BLaER1 (cell line): Measurements from ENCODE around the gene ROPN1.
"Not testable (repeated sequence)": the region's sequence is repeated elsewhere in the genome, so short reads cannot be mapped to it uniquely, and the experiment has no call there.

Source experiments
- H3K27ac ChIP-seq: shearing (Covaris generic); formaldehyde crosslinking; 2 replicates; pipeline ENCODE4 v1.8.1; 2022
- H3K27me3 ChIP-seq: shearing (Covaris generic); formaldehyde crosslinking; 2 replicates; pipeline ENCODE4 v1.8.1; 2022
- H3K36me3 ChIP-seq: shearing (Covaris generic); formaldehyde crosslinking; 2 replicates; pipeline ENCODE4 v1.8.1; 2022
- H3K4me1 ChIP-seq: shearing (Covaris generic); formaldehyde crosslinking; 2 replicates; pipeline ENCODE4 v1.8.1; 2022
- H3K4me2 ChIP-seq: shearing (Covaris generic); formaldehyde crosslinking; 2 replicates; pipeline ENCODE4 v1.8.1; 2022
- H3K4me3 ChIP-seq: shearing (Covaris generic); formaldehyde crosslinking; 2 replicates; pipeline ENCODE4 v1.8.1; 2022
- H3K9ac ChIP-seq: shearing (Covaris generic); formaldehyde crosslinking; 2 replicates; pipeline ENCODE4 v1.8.1; 2022
- H3K9me3 ChIP-seq: shearing (Covaris generic); formaldehyde crosslinking; 2 replicates; pipeline ENCODE4 v1.8.1; 2022
- H4K20me1 ChIP-seq: shearing (Covaris generic); formaldehyde crosslinking; 2 replicates; pipeline ENCODE4 v1.8.1; 2022
- Cebpa-rat ChIP-seq: shearing (Covaris generic); IDR thresholded peaks from 2 replicates; pipeline ENCODE4 v1.8.1; 2022

ROPN1 gene

GRCh38 chr3:124032311-124032880, 40.5 kb upstream of the ROPN1 start:
- Histone ChIP-seq H3K9me3 (no peaks in the 10 kb centered on the region), H3K4me1 (peaks cover 19% of the 10 kb centered on the region), H3K27ac (peak overlapping the region; percentile 83), H3K9ac (peak overlapping the region; percentile 86), H3K4me2 (peak overlapping the region; percentile 99), H4K20me1 (peaks cover 27% of the 10 kb centered on the region), H3K4me3 (peak overlapping the region; percentile 92), H3K36me3 (no peaks in the 10 kb centered on the region), H3K27me3 (peaks cover 6% of the 10 kb centered on the region; the same call in 1 of the 2 replicates)
- TF ChIP-seq Cebpa-rat: no peak

- no peak overlapping the region for H3K9ac ChIP-seq
- H3K9me3 ChIP-seq: no peaks in the 10 kb centered on the region
- no peaks in the 10 kb centered on the region for H3K27me3 ChIP-seq
- no peak overlapping the region for H3K4me3 ChIP-seq
- no peak for TF ChIP-seq Cebpa-rat
- peaks cover 17% of the 10 kb centered on the region for H3K4me1 ChIP-seq
- no peak overlapping the region for H3K27ac ChIP-seq
- no peaks in the 10 kb centered on the region for H4K20me1 ChIP-seq
- no peak overlapping the region for H3K4me2 ChIP-seq
- no peaks in the 10 kb centered on the region for H3K36me3 ChIP-seq
These were observed 34.6 kb upstream of the ROPN1 start for GRCh38 chr3:124026516-124026915.

- not testable (repeated sequence) for H3K27me3 ChIP-seq, H3K9ac ChIP-seq, H3K36me3 ChIP-seq, H4K20me1 ChIP-seq, H3K4me3 ChIP-seq, H3K27ac ChIP-seq, H3K9me3 ChIP-seq
- H3K4me1 ChIP-seq: peaks cover 17% of the 10 kb centered on the region
- peak overlapping the region; percentile 28 for H3K4me2 ChIP-seq
These were observed 31.6 kb upstream of the ROPN1 start for GRCh38 chr3:124023531-124023930.

- H3K4me3 ChIP-seq: no peak overlapping the region
- no peaks in the 10 kb centered on the region for H3K27me3 ChIP-seq
- no peaks in the 10 kb centered on the region for H3K36me3 ChIP-seq
- no peak overlapping the region for H3K4me2 ChIP-seq
- H3K9me3 ChIP-seq: no peaks in the 10 kb centered on the region
- H3K4me1 ChIP-seq: peaks cover 15% of the 10 kb centered on the region
- TF ChIP-seq Cebpa-rat: no peak
- no peak overlapping the region for H3K9ac ChIP-seq
- no peak overlapping the region for H3K27ac ChIP-seq
- no peaks in the 10 kb centered on the region for H4K20me1 ChIP-seq
These were observed 27.4 kb upstream of the ROPN1 start for GRCh38 chr3:124019291-124019690.

- not testable (repeated sequence) for H3K4me3 ChIP-seq, H3K9ac ChIP-seq, H3K4me1 ChIP-seq, H4K20me1 ChIP-seq, H3K36me3 ChIP-seq, H3K4me2 ChIP-seq, H3K27ac ChIP-seq, H3K9me3 ChIP-seq, H3K27me3 ChIP-seq
These were observed 25.6 kb upstream of the ROPN1 start for GRCh38 chr3:124017502-124017901.

GRCh38 chr3:124016483-124016882, 24.6 kb upstream of the ROPN1 start:
- not testable (repeated sequence) for H3K4me1 ChIP-seq, H3K9ac ChIP-seq, H4K20me1 ChIP-seq, H3K27ac ChIP-seq, H3K9me3 ChIP-seq, H3K4me2 ChIP-seq, H3K4me3 ChIP-seq, H3K27me3 ChIP-seq, H3K36me3 ChIP-seq

- no peak for TF ChIP-seq Cebpa-rat
- no peak overlapping the region for H3K4me3 ChIP-seq
- no peak overlapping the region for H3K4me2 ChIP-seq
- no peaks in the 10 kb centered on the region for H3K4me1 ChIP-seq
- H4K20me1 ChIP-seq: no peaks in the 10 kb centered on the region
- no peaks in the 10 kb centered on the region for H3K27me3 ChIP-seq
- H3K36me3 ChIP-seq: no peaks in the 10 kb centered on the region
- no peak overlapping the region for H3K27ac ChIP-seq
- no peak overlapping the region for H3K9ac ChIP-seq
- H3K9me3 ChIP-seq: 0 out of 2 replicates have a peak, but pooled peaks cover 4% of the 10 kb centered on the region
These were observed 22.5 kb upstream of the ROPN1 start for GRCh38 chr3:124014366-124014942.

GRCh38 chr3:124008321-124008720, 16.4 kb upstream of the ROPN1 start:
- not testable (repeated sequence) for H3K27ac ChIP-seq, H3K9me3 ChIP-seq, H3K9ac ChIP-seq, H3K4me1 ChIP-seq, H3K4me2 ChIP-seq, H4K20me1 ChIP-seq, H3K27me3 ChIP-seq, H3K36me3 ChIP-seq, H3K4me3 ChIP-seq

- Histone ChIP-seq H3K9me3 (no peaks in the 10 kb centered on the region), H3K4me2 (peak overlapping the region; percentile 17), H3K27ac (no peak overlapping the region), H4K20me1 (no peaks in the 10 kb centered on the region), H3K4me1 (peaks cover 14% of the 10 kb centered on the region), H3K36me3 (no peaks in the 10 kb centered on the region), H3K9ac (no peak overlapping the region), H3K27me3 (no peaks in the 10 kb centered on the region), H3K4me3 (no peak overlapping the region)
- TF ChIP-seq Cebpa-rat: no peak
These were observed 15.3 kb upstream of the ROPN1 start for GRCh38 chr3:124007186-124007585.

- not testable (repeated sequence) for H3K9me3 ChIP-seq, H3K27me3 ChIP-seq, H3K36me3 ChIP-seq, H3K4me3 ChIP-seq, H3K27ac ChIP-seq, H3K9ac ChIP-seq, H4K20me1 ChIP-seq
- H3K4me1 ChIP-seq: peaks cover 29% of the 10 kb centered on the region
- peak overlapping the region; percentile 19; the same call in 1 of the 2 replicates for H3K4me2 ChIP-seq
These were observed 10.6 kb upstream of the ROPN1 start for GRCh38 chr3:124002405-124003079.

GRCh38 chr3:124001366-124001765, 9.4 kb upstream of the ROPN1 start:
- Histone ChIP-seq H3K4me2 (peak overlapping the region; percentile 51), H3K4me1 (peaks cover 20% of the 10 kb centered on the region), H3K9me3 (peaks cover 11% of the 10 kb centered on the region; the same call in 1 of the 2 replicates)
- not testable (repeated sequence) for H3K4me3 ChIP-seq, H3K9ac ChIP-seq, H3K36me3 ChIP-seq, H3K27ac ChIP-seq, H4K20me1 ChIP-seq, H3K27me3 ChIP-seq
